HCT116 (cell line): ENCODE results near the gene S100PBP.

ENCODE experiments used
- ATF3 ChIP-seq: IDR thresholded peaks from 2 replicates; pipeline ENCODE4 v1.6.1; 2012
- CEBPB ChIP-seq: IDR thresholded peaks from 2 replicates; pipeline ENCODE4 v1.6.1; 2012; ENCODE audit warnings: low read depth
- CTCF ChIP-seq, 3 experiments: fragments of 200-600 bp in 1 of 3; sonication (generic) in 1 of 3; IDR thresholded peaks in 2 of 3; conservative IDR thresholded peaks in 1 of 3; 2 replicates each; pipeline ENCODE4 v1.5.1; 2012 to 2017; ENCODE audit warnings: low read depth in 2 of 3, low read length in 2 of 3, antibody characterized with exemption in 1 of 3, borderline replicate concordance in 1 of 3, control low read depth in 1 of 3, mild to moderate bottlenecking in 1 of 3, mixed read lengths in 1 of 3, mixed run types in 1 of 3, moderate library complexity in 1 of 3; ENCODE audit not compliant: insufficient read depth in 1 of 3
- EGR1 ChIP-seq: IDR thresholded peaks from 2 replicates; pipeline ENCODE4 v1.6.1; 2012; ENCODE audit warnings: low read depth
- EZH2 ChIP-seq: fragments of 200-600 bp; sonication (generic); IDR thresholded peaks from 2 replicates; pipeline ENCODE4 v1.6.1; 2017; ENCODE audit warnings: antibody characterized with exemption, mixed run types
- MAX ChIP-seq: IDR thresholded peaks from 2 replicates; pipeline ENCODE4 v1.6.1; 2012
- POLR2A ChIP-seq: IDR thresholded peaks from 2 replicates; pipeline ENCODE4 v1.7.0; 2011; ENCODE audit warnings: borderline replicate concordance; ENCODE audit not compliant: insufficient read depth, insufficient read length; ENCODE audit errors: extremely low read depth
- POLR2AphosphoS5 ChIP-seq: IDR thresholded peaks from 2 replicates; pipeline ENCODE4 v1.6.1; 2011; ENCODE audit warnings: mild to moderate bottlenecking, low read depth, low read length, moderate library complexity
- RAD21 ChIP-seq: IDR thresholded peaks from 2 replicates; pipeline ENCODE4 v1.6.1; 2012; ENCODE audit warnings: low read depth, mild to moderate bottlenecking
- REST ChIP-seq: IDR thresholded peaks from 2 replicates; pipeline ENCODE4 v1.6.1; 2012; ENCODE audit warnings: low read depth
- SP1 ChIP-seq: IDR thresholded peaks from 2 replicates; pipeline ENCODE4 v1.6.1; 2012; ENCODE audit warnings: low read depth
- SRF ChIP-seq: IDR thresholded peaks from 2 replicates; pipeline ENCODE4 v1.6.1; 2012; ENCODE audit warnings: low read depth
- YY1 ChIP-seq: IDR thresholded peaks from 2 replicates; pipeline ENCODE4 v1.6.1; 2011; ENCODE audit warnings: low read length, low read depth, moderate library complexity, mild to moderate bottlenecking; ENCODE audit not compliant: insufficient replicate concordance; ENCODE audit errors: extremely low read depth
- ZNF274 ChIP-seq: fragments of 200-500 bp; sonication (Bioruptor generic); IDR thresholded peaks from 2 replicates; pipeline ENCODE4 v1.6.1; 2014; ENCODE audit warnings: mild to moderate bottlenecking, low read depth, low read length, inconsistent platforms

GRCh38 chr1:32865639-32866405 is 48.4 kb downstream of the S100PBP start:
- TF ChIP-seq EZH2 (no peak), POLR2A (no peak), YY1 (no peak), CTCF (IDR thresholded peaks at IDR 0.05 in 2 of 3, conservative IDR thresholded peaks at IDR 0.05 in 1 of 3; ENCODE audit: borderline replicate concordance in 1 of 3, insufficient read depth in 1 of 3, low read depth in 2 of 3, low read length in 2 of 3) (no peak), CEBPB (no peak), ZNF274 (no peak), SRF (no peak), ATF3 (no peak), RAD21 (no peak), POLR2AphosphoS5 (no peak), SP1 (no peak), REST (no peak), EGR1 (no peak), MAX (no peak)
